Stimulated activated CD4-positive, alpha-beta T cell treated with anti-CD3 and anti-CD28 coated beads, Interleukin-12 subunit alpha, Interleukin-12 subunit beta, amount 100 ng/mL, for 4 hours (primary cell): ENCODE results near the gene EPB41L4A.

Experiments
- DNase-seq: peaks from one replicate; pipeline ENCODE4 v3.0.0-alpha.2; 2020

The EPB41L4A gene

DNA sequence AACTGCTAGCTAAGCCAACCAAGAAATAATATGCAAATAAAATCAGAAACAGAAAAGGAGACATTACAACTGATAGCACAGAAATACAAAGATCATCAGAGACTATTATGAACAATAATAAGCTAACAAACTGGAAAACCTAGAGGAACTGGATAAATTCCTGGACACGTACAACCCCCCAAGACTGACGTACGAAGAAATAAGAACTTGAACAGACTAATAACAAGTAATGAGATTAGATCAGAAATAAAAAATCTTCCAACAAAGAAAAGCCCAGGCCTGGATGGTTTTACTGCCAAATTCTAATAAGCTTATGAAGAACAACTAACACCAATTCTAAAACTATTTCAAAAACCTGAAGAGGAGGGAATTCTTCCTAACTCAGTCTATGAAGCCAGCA is 67.9 kb downstream of the EPB41L4A start:
- no peak for DNase-seq

DNA sequence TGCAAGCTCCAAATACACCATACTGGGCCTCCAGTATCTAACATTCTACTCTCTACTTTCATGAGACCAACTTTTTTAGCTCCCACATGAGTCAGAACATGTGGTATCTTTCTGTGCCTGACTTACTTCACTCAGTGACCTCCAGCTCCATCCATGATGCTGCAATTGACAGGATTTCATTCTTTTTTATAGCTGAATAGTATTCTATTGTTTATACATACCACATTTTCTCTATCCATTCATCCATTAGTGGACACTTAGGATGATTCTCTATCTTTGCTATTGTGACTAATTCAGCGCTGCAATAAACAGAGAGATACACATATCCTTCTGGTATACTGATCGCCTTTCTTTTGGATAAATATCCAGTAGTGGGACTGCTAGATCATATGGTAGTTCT is 68.5 kb downstream of the EPB41L4A start:
- no peak for DNase-seq

DNA sequence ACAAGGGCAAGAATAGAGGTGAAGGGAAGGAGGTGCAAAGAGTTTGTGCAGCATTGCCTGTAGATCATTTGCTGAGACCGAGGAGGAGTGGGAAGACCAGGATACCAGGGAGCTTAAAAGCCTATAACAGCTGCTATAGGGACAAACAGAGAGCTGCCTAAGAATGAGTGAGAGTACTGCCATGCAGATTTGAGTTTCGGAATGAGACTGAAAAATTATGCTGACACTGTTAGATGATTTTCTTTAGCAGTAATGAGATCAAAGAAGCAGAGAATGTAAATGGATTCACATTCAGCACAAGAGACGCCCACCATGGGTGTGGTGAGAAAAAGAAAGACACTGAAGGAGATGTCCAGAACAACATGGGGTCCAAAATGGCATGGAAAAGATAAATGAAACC is 69.7 kb downstream of the EPB41L4A start:
- no peak for DNase-seq

DNA sequence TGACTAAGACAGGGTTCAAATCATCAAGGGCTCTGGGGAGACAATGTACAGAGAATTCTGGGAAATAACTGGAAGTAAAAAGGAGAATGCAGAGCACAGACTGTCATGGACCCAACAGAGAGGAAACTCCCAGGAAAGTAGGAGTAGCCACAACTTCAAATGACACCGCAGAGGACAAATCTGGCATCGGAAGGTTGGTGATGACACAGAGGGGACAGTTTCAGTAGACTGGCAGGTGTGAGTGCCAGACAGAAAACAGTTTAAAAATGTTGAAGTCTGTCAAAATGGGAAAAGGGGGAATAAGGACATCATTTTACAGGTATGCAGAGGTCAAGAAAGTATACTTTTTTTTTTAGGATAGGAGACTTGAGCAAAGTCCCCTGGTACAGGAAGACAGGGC is 70.2 kb downstream of the EPB41L4A start:
- no peak for DNase-seq

DNA sequence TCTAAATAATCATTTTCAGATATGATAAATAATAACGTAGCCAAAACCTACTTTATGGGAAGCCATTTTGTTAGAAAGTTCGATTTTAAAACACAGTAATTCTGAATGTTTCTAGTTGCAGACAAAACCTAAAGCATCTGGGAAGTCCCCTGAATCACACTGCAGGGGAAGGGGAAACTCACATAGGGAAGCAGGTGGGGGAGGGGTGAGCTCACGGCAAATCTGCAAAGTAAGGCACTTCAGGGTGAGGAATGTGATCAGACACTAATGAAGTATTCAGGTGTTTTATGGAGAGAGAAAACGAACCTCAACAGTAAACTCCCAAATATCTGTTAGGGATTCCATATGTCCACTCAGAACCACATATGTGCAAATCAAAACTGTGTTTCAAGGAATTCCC is 70.7 kb downstream of the EPB41L4A start:
- no peak for DNase-seq

DNA sequence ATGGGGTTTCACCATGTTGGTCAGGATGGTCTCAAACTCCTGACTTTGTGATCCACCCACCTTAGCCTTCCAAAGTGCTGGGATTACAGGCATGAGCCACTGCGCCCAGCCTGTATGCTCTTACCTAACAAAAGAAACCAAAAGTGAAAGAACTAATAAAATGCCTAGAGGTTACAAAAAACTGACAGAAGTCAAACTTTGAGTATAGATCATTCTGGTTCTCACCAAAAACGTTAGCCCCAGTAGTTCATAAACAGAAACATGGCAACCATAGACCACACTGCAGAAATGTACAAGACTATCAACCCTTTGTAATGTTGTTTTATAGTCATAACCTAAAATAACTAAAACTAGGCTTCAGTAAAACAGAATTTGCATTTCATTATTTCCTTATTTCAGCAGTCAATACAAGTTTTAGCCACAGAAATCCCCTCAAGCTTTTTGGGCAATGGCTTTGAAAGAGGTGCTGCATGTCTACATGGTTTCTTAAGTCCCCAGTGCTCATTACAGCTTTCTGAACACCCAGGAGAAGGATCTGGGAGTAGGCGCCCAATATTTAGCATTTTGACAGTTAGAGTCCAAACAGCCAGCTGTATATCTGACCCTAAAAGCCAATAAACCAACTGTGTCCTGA is 72.5 kb downstream of the EPB41L4A start:
- no peak for DNase-seq

DNA sequence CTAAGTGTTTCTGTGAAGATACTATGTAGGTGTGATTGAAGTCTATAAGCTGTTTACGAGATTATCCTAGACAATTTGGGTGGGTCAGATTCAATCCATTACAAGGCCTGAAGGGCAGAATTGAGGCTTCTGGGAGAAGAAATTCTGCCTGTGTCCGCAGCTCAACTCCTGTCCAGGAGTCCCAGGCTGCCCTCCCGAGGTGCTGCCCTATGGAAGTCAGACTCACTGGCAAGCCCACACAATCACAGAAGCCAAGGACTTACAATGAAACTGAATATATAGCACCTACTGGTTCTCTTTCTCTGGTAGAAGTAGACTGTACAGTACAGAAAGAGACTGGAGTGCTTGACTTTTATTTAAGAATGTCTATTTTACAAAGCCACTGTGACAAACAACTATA is 74.5 kb downstream of the EPB41L4A start:
- DNase-seq = no peak

DNA sequence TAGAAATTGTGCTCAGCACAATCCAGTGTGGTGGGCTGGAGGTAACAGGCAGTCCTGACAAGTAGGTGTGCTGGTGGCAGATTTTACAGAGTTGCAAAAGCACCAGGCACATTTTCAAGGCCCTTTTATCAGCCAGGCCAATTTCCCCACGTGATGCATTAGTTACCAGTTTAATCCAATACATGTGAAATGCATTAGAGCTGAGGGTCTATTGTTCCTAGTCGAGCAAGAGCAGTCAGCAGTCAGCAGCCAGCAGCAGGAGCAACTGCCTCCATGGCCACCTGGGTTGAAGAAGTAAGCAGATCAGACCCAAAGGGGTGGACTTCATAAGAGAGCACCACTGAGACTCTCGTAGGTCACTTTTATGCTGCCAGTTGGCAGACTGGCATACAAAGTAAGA is 76.7 kb downstream of the EPB41L4A start:
- no peak for DNase-seq

DNA sequence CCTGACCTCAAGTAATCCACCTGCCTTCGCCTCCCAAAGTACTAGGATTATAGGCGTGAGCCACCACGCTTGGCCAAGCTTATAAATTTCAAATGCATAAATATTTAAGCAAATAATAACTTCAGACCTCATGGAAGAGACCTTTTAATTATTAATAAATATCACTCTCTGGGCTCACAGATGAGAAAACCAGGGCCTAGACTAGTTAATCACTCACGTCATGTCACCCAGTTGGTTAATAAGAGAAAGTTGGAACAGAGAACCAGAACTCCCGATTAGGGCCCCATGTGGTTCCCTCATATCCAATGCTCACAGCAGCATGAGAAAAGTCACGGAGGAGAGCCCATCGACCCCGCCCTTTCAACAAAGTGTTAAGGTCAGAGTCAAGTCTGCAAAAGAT is 79.3 kb downstream of the EPB41L4A start:
- DNase-seq = no peak

DNA sequence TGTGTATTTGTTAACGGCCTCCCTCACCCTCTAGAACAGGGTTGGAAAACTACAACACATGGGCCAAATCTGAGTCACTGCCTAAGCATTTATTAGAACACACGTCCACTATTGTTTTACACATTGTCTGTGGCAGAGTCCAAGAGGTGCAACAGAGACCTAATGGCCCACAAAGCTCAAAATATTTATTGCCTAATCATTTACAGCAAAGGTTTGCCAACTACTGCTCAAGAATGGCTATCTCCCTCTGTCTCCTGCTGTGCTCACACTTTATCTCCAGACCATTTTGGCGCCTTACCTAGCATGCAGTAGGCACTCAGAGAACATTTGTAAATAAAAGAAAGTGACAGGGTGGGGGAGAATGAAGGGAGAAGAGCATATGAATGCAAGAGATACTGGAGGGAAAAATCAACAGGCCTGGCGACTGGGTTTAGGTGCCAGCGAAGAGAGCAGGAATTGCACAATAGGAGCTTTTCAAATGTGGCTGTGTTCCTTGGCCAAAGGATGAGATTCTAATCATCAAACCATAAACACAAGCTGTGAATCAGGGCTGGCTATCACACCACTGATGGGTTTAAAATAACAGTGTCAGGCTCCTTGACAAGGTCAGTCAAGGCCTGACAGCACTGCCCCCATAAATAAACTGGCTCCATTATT is 80.3 kb downstream of the EPB41L4A start:
- no peak for DNase-seq

DNA sequence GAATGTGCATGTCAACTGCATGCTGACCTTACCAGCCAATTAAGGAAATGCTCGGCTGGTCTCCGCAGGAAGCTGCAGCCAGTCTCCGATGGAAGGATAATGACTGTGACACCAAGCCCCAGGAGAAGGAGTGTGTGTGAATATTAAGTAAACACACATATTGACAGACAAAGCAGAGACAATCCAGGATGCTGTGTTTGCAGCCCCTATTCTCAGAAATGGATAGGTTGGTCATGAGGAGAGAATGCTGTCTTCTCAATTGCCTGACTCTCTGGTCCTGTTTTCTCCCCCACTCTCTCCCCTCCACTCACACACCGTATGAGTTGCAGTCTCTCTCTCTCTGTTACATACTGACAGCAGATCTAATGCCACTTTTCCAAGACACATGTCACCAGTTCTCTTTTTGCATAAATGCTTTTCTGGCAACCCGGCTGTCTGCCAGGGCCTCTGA is 85.7 kb downstream of the EPB41L4A start:
- no peak for DNase-seq

DNA sequence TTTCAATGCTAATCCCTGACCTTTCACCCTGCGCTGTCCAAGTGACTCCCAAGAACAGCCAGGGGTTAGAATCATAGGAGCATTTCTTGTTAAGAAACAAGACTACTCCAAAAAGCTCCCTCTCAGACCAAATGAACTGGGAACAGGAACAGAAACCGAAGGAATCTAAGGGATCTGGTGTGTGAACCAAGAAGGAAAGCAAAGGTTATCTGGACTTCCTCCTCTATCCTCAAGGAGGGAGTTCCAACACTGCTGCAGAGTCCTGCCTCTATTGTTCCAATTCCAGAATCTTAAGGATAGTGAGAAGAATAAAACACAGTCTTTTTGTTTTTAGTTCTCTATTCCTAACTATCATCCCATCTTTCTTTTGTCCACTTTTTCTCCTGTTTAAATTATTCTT is 87.2 kb downstream of the EPB41L4A start:
- DNase-seq = no peak

DNA sequence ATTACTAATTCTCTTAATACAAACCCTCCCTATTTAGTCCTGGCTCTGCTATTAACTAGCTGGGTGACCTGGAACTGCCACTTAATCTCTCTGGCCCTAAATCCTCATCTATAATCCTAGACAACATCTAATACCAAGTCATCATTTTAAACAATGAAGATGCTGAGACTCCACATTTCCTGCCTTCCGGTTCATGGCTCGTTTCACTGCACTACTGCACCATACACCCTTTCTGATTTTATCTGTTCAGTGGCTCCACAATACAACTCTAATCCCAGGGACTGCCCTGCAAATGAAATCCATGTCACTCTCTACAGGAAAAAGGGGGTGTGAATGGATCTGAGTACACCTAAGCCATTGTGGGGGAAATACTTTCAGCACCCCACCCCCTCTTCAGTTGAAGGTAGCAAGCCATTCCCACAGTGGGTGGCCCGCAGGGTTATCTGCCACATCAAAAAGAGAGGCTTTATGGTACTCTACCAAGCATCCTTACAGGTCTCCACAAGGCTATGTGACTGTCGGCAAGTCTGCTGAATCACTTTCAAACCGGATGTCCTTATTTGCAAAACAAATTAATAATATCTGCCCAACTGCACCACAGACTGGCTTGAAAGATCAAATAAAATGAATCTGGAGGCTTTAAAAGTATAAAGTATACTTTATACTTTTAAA is 89.5 kb downstream of the EPB41L4A start:
- DNase-seq = no peak

DNA sequence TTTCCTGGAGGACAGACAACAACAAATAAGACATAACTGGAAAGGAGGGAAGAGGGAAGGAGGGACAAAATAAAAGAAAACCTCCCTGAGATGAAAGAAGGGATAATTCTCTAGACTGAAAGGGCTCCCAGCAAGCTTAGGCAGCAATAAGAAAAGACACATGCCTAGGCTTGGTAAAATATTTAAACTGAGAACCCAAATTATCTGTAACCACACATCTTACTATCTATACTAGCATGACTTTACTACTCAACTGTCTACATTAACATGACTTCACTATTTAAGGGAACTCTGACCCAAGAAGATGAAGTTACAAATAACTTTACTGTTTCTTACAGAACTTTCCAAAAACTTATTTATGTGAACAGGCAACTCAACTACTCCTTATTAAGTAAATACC is 95.9 kb downstream of the EPB41L4A start:
- no peak for DNase-seq

DNA sequence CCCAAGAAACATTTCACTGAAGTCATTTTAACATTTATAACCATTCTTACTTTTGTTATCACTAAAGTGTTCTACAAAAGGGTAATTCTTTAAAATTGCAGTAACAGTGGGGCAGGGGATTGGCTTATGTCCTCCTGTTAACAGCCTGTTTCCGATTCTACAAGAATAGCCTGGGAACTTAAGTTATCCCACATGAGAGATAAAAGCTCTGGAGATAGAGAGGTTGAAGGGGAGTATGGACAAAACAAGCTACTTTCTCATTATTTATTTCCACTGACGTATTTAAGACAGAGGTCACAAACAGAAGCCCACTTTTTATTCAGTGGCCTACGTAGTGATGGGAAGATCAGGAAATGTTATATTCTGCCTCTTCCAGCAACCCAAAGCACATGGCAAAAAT is 98.7 kb downstream of the EPB41L4A start:
- no peak for DNase-seq

DNA sequence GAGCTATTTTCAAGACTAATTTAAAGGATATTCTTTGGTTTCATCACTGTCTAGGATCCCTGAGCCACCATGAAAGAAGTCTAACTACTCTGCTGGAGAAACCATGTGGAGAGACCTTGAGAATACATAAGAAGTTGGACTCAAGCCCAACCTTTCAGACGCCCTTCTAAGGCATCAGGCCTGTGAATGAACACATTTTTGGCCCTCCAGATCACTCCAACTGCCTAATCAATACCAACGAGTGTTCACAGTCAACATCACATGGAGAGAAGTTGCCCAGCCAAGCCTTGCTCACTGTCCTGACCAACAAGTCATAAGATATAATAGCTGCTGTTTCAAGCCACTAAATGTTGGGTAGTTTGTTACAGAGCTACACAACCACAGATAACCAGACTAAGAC is 100.7 kb downstream of the EPB41L4A start:
- DNase-seq = no peak

DNA sequence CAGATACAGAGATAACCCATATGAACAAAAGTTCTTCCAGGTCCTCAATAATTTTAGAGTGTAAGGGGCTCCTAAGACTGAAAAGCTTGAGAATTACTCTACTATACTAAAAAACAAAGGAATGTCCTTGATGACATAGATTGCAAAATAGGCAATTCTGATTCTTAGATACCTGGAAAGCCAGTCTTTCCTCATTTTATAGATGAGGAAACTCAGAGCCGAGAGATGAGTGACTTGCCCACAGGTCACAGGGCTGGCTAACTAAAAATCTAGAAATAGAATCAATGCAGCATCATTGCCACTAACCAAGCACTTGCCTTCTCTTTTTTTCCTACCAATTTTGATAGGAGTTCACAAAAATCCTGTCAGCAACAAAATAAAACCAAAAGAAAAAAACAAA is 101.2 kb downstream of the EPB41L4A start:
- DNase-seq = no peak

DNA sequence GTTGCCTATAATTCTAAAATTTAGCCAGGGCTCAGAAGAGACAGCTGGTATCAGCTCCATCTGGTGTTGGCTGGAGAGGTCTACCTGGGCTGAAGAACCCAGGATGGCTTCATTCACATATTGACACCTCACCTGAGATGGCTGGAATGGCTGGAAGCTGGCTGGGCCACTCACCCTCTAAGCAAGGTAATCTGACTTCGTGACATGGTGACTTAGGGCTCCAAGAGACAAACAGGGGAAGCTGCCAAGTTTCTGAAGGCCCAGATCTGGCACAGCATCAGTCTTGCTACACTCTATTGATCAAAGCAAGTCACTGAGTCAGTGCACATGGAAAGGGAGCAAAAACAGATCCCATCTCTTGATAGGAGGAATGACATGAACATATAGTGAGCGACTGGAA is 102.3 kb downstream of the EPB41L4A start:
- no peak for DNase-seq

DNA sequence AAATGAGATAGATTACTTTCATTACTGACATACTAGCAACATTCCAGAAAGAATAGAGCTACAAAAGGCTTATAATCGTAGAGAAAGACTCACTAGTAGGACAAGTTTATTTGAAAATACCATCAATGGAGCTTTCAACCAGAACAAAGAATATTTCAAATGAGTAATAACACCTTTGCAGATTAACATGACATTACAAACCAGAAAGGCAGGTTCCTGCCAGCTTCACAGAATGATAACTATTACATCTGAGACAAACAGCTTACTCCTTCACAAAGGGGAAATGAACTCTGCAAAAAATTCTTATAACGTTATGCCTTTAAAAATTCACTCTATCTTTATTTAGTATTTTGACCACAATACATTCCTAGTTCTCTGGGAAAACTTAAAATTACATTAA is 103.1 kb downstream of the EPB41L4A start:
- no peak for DNase-seq

DNA sequence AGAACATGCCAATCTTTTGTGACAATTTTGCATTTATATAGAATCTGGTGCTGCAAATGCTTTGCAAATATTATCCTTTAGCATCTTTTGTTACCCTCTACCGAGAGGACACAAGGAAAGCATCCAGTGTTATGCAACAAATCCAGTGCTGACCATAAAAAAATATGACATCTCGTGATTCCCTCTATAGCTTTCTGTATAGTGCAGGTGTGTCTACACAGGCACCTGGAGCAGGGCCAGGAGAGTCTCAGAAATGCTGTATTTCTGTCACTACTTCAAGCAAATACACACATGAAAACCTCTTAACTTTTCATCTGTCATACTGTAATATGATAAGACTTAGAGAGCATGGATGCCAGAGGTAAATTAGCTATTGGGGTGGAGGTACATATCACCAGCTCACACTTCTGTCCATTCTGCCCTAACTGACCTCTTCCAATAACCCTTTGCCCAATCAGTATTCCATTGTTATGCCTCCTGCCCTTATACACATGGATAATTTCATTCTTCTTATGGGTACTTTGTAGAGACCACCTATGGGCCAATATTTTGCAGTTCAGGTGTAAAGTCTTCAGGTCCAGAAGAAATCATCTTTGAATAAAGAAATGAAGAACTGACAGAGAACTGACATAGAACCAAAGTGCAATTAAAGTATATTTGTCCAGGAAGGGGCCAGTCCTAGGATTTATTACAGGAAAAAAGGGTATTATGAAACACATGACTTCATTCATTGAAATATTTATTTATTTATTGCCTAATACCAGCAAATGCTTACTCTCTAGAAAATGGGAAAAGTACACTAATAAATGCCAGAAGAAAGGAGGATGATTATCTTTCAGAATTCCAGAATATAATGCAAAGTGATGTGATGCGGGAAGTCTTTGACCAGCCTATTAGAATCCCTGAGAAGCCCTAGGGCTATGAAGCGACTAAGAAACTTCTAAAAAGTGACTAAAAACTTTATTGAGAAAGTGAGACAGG is 106.5 kb downstream of the EPB41L4A start:
- no peak for DNase-seq

DNA sequence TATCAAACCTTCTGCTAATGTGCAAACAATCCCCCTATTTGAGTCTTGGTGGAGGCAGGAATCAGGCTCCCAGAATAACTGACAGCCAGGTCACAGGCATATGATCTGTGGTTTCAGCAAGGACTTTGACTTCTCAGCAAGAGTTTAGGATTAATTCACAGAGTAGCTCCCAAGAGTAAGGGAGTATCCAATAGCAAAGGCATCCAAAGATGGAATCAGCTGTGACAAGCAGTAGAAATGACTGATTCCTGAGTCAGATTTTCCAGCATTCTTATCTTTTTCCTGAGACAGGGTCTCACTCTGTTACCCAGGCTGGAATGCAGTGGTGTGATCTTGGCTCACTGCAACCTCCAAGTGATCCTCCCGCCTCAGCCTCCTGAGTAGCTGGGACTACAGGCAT is 108.3 kb downstream of the EPB41L4A start:
- DNase-seq = no peak

DNA sequence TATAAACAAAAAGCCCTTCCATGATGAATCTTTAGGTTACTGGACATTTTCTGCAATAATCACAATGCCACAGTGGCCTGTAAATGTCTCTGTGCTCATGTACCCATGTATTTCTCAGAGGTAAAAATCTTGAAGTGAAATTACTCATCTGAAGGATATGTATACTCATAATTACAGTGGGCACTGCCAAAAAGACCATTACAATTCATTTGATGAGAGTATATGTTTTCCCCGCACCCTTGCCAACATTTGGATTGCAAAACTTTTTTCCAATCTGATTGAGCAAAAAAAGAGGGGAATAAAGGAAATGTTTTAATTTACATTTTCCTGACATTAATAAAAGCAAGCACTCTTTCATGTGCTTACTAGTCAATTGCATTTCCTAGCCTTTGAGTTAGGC is 110.5 kb downstream of the EPB41L4A start:
- DNase-seq = no peak

DNA sequence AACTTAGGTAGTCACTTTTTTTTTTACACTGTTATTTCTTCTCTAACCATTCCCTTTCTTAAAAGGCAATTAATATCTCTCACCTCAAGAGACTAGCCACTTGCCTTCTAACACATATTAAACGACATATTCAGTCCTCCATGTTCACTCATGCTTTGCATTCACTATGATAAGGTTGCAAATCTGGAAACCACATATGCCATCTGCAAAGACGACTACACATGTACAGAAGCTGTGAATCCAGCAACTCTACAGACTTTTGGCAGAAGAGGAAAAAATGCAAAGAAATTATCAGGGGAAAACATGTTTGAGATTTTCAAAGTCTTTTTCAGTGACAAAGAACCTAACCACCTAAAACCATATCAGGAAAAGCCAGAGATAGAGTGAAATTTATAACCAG is 112.1 kb downstream of the EPB41L4A start:
- no peak for DNase-seq
